Left kidney (tissue), 2 donors: ENCODE results near the gene FAM184A. TPM values are rescaled to one million over a fixed set of nuclear protein-coding genes. Genes with fewer than 3 reads are reported as not detected.
"Not testable (repeated sequence)": the region's sequence is repeated elsewhere in the genome, so short reads cannot be mapped to it uniquely, and the experiment has no call there.

ENCODE experiments used
- DNase-seq: peaks from one replicate; pipeline ENCODE4 v3.0.0-alpha.2; 2013
- polyA plus RNA-seq: library from polyadenylated mRNA; unstranded; fragments of 120-200 nt; gene quantifications from one replicate; pipeline ENCODE4 v1.2.1, GENCODE V29; 2013; ENCODE audit not compliant: insufficient read length

The FAM184A gene
- polyA plus RNA-seq, 1 donor = 16.1 TPM

DNA sequence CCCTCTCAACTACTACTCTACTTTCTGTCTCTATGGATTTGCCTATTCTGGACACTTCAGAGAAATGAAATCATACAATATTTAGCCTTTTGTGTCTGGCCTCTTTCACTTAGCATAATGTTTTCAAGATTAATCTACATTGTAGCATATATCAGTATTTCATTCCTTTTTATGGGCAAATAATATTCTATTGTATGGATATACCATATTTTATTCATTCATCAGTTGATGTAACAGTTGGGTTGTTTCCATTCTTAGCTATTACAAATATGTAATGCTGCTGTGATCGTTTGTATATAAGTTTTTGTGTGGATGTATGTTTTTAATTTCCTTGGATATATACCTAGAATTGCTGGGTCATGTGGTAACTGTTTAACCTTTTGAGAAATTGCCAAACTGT, 23.4 kb downstream of the FAM184A start:
- no peak for DNase-seq

DNA sequence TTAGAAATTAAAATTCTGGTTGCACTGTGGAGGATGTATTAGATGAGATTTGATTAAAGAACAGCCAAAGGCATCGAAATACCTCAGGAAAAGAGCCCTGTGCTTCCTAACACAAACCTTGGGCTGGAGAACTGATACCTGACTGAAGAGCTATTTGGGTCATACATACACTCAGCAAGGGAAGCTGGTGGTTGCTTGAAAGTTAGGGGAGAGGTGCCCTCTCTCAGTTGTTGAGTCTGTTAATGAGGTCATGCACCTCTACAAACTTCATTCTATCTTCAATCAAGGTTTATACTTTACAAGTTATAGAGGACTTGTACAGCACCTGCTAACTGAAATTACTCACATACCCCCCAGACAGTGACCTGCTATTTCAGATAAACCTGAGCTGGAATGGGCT, 25.5 kb downstream of the FAM184A start:
- DNase-seq = no peak

DNA sequence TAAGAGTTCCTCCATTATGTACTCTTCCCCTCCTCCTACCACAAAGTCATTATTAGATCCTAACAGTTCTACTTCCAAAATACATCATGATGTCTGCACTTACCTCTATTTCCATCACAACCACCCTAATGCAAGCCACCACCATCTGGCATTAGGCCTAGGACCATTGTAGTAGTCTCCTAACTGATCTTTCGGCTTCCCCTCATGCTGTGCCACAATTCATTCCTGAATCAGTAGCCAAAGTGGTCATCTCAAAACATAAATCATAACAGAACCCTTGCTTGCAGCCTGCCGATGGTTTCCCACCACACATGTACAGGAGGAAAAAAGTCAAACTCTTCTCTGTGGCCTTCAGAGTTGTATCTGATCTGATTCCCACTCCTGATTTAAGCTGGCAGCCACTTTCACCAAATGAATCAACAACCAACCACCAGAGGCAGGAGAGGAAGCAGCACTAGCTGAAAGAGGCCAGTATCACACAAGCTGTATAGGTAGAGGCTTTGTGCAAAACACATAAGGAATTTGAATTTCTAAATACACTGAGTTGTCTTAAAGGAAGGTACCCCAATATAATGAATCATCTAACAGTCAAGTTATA, 26.1 kb downstream of the FAM184A start:
- no peak for DNase-seq

- DNase-seq = no peak
Measured at GRCh38 chr6:119044255-119044654, 34.2 kb downstream of the FAM184A start.

DNA sequence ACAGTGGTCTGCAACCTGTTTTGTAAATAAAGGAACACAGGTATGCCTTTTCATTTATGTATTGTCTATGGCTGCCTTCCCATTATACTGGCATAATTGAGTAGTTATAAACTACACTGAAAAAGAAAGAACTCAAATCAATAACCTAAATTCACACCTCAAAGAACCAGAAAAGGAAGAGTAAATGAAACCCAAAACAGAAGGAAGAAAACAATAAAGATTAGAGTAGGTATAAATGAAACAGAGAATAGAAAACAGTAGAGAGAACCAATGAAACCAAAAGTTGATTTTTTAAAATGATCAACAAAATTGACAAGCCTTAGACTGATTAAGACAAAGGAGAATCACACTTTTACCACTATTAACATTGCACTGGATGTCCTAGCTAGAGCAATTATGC, 34.7 kb downstream of the FAM184A start:
- no peak for DNase-seq

DNA sequence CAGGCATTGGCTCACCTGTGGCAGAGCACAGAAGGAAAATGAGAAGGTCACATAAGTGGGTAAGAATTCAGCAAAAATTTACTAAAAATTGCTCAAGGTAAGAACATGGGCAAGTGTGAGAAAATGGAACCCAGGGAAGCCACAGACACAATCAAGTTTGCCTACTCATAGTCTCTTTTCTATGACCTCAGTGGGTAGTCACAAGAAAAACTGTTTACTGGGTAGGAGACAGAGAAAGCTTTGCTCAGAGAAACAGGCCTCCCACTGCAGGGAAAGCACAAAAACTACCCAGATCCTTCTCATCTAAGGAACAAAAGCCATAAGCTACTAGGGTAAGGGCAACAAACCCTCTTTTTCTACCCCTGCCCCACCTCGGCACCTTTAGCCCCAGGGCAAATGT, 35.2 kb downstream of the FAM184A start:
- DNase-seq = no peak

DNA sequence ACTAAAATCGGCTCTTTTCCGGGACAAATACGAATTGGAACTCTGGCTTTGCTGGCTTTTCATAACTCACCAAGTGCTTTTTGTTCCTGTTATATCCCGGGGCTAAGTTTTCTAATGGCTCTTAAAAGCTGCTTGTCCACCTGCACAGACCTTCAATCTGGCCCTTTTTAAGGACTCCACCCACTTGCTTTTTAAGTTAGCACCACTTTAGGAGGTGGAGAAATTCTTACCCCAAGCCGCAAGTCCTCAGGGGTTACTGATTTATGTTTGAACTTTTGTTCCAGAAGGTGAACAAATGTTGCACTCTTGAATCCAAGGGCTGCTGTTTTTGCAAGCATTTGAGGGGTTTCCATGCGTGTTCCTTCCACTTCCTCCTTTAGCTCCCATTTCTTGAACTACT, 37.8 kb downstream of the FAM184A start:
- no peak for DNase-seq

DNA sequence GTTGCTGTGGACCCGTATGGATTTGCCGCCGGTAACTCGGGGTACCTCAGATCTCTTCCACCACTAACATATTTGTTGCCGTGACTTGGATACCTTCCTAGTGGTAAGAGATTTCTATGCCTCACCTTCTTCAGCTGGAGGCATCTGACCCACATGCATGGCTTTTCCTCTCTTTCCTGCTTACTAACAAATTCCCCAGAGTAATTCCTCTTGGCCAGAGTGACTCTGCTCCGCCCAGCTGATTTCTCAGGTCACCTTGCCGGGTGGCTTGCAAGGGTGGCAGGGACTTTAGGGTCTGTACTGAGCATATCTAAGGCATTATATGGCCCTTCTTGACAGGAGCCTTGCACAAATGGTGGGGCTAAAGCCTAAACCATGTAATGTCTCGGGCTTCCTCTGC, 38.2 kb downstream of the FAM184A start:
- no peak for DNase-seq

DNA sequence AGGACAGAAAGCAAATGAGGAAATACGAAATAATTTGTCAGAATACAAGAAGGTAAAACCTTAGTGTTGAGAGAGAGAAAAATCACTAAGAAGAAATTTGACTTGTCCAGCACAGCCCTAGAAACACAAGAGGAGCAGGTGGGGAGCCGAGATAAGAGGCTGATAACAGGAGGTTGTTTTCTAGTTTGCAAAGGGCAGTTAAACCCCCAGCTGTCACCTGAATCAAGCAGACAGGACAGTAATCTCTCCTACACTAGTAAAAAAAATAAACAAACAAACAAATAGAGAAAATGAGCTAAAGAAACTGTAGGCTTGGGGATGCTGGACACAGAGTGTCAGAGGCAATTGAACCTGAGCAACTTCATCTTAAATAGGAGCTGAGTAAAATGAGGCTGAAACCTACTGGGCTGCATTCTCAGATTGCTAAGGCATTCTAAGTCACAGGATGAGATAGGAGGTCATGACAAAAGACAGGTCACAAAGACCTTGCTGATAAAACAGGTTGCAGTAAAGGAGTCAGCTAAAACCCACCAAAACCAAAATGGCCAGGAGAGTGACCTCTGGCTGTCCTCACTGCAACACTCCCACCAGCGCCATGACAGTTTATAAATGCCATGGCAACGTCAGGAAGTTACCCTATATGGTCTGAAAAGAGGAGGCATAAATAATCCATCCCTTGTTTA, 40.4 kb downstream of the FAM184A start:
- DNase-seq = no peak

DNA sequence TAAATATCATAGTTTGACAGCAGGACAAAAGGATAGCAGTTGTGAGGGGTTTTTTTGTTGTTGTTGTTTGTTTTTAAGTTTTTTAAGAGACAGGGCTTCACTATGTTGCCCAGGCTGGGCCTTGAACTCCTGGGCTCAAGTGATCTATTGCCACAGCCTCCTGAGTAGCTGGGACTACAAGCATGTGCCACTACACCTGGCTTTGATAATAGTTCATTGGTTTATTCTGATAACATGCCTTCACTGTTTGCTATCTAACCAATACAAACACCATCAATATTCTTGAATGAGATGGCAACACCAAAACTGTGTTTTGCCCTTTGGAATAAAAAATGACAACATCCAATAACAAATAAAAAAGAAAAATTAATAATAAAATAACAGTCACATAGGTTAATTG, 41.2 kb downstream of the FAM184A start:
- no peak for DNase-seq

DNA sequence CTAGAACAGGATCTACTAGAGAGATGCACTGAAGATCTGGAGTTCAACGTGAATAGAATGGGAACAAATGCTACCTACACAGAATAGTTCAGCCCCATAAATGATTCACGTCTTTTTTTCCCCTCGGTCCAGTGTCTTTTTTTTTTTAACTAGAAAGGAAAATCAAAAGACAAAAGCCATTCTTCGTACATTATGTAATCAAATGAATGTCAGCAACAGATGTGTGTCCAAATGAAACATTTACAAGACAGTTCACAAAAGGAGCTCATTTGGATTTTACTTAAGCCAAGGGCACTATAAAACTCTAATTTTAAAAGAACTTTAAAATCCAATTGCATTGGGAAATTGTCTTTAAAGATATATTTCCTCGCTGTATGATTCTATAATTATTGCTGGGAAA, 42.4 kb downstream of the FAM184A start:
- no peak for DNase-seq

DNA sequence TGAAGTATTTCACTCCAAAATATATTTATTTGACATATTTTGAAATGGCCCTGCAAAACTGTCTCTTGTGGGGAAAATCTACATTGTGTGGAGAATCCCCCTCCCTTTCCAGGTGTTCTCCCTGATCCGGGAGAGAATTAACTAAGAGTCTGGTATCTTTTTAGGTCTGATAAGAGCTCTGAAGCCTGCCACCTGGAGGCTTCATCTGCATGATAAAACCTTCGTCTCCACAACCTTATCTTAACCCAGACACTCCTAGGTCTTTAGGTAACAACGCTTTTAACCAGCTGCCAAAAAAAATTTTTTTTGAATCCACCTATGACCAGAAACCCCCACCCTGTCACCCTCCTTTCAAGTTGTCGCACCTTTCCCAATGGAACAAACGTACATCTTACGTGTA, 43.0 kb downstream of the FAM184A start:
- DNase-seq = no peak

- DNase-seq = no peak
Measured at GRCh38 chr6:119034827-119035458, 43.5 kb downstream of the FAM184A start.

DNA sequence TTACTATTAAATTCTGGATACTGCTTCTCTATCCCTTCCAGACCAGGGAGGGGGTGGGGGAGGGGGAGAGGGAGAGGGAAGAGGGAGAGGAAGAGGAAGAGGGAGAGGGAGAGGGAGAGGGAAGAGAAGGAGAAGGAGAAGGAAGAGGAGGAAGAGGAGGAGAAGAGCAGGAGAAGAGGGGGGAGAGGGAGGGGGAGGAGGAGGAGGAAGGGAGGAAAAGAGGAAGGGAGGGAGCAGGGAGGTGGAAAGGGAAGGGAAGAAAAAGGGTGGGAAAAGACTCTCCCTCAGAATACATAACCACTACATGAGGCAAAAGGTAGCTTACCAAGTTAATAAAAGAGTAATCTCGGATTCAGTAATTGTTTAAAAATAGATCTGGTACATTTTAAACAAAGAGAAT, 46.0 kb downstream of the FAM184A start:
- DNase-seq = no peak

- DNase-seq = no peak
Measured at GRCh38 chr6:119030759-119031158, 47.7 kb downstream of the FAM184A start.

DNA sequence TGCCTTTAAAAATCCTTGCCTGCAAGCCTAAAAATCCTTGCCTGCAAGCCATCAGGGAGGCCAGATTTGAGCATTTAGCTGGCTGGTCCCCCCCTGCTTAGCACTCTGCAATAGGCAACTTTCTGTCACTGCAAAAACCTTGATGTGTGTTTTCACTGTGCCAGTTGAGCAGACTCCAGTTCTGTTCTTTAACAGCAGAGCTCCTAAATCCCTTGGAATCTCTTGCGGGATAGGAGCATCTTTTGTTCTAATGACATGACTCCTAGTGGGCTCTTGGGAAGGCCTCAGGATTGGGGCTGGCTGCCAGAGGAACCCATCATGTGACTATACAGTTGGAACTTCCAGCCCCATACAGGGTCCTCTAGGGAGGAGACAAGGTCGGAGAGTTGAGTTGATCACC, 50.4 kb downstream of the FAM184A start:
- DNase-seq = no peak

DNA sequence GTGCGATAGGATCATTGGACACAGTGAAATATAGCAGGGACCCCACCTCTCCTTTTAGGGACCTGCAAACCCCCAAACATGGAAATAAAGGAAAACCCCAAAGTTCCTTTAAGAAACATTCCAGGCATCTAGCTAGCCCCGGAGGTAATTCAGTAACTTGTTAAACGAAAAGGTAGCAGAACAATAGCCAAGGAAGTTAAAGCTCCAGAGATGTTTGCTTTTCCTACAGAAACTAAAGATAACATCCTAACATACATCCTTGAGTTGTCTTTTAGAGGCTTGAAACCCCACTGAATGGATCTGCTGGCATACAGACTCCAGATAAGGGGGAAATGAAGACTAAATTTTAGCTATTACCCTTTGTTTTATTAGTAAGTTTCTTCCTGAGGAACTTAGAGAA, 51.0 kb downstream of the FAM184A start:
- no peak for DNase-seq

DNA sequence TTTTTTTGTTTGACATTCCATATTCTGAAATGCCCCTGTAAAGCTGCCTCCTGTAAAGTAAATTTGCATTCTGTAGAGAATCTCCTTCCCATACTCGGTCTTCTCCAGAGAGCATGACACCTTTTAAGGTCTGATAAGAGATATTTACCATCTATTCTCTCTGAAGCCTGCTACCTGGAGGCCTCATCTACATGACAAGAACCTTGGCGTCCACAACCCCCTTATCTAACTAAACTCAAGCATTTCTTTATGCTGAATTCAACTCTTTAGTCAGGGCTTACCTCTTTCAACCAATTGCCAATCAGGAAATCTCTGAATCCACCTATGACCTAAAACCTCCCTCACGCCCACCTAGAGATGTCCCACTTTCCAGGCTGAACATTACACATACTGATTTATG, 51.6 kb downstream of the FAM184A start:
- DNase-seq = no peak

DNA sequence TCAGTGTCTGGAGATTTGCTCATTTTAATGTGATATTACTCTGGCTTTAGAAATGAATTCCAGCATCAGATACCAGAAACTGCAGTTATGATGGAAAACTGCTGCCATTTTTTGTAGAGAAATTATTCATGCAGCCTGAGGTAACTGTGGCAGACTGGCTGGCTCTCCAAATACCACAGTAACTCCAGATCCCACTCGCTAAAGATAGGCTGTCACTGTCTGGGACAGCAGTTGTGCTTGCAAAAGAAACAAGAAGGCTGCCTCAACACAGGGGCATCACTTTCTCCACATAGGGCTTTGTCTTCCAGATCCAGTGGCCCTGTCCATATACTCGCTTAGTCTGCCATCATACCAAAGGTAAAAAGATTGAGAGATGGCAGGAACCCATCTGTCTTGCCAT, 52.7 kb downstream of the FAM184A start:
- no peak for DNase-seq

DNA sequence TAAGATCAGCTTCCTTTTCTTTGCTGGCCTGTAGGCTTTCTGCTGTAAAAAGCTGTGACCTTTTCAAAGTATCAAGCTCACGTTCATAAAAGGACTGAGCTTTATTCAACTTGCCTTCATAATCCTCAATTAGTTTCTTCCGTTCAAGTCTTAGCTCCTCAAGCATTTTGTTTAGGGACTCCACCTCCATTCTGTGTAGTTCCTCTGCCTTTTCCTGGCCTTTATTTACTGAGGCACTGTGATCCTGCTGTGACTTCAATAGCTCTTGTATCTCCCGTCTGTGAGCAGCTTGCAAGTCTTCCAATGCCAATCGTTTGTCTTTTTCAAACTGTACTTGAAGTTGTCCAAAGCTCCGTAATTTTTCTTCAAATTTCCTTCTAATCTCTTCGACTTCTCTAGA, 54.4 kb downstream of the FAM184A start:
- DNase-seq = no peak

DNA sequence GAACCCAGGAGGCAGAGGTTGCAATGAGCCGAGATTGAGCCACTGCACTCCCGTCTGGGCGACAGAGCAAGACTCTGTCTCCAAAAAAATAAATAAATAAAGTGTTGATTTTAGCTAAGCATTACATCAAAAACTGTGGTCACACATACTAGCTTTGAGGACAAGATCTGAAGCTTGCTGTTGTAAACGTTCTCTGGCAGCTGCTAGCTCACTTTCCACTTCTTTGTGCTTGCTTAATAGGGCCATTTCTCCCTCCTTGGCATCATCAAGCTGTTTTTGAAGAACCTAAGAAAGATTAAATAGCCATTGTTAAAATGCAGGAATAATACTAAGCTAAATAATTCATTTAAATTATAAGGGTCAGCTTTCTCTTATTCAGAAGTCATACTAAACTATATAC, 55.7 kb downstream of the FAM184A start:
- no peak for DNase-seq

GRCh38 chr6:119020597-119021561, 57.6 kb downstream of the FAM184A start:
- no peak for DNase-seq

GRCh38 chr6:119015165-119015564, 63.3 kb downstream of the FAM184A start:
- not testable (repeated sequence) for DNase-seq
